GM18526 (cell line): ENCODE measurements around the gene CLIC5.

Experiments
- POLR2A ChIP-seq: IDR thresholded peaks from 3 replicates; pipeline ENCODE4 v1.6.1; 2011; ENCODE audit not compliant: insufficient read length; ENCODE audit errors: extremely low read depth

CLIC5 gene

DNA sequence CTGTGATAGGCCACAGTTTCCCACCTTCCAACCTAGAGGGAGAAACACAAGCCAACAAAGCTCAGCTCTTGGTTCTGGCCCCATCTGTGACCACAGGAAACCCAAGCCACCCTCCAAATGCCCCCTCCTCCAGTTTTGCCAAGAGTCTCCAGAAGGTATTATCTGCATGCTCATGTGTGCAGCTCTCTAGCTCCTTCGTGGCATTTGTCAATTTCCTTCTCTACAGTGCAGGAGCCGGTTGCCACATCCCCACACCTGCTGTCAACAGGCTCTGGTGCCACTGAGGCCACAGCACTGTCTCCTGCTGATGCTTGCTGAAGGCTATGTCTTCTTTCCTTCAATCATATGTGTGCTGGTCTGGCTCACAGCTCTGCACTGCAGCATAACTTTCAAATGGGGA, 177.2 kb downstream of the CLIC5 start:
- TF ChIP-seq POLR2A: no peak

DNA sequence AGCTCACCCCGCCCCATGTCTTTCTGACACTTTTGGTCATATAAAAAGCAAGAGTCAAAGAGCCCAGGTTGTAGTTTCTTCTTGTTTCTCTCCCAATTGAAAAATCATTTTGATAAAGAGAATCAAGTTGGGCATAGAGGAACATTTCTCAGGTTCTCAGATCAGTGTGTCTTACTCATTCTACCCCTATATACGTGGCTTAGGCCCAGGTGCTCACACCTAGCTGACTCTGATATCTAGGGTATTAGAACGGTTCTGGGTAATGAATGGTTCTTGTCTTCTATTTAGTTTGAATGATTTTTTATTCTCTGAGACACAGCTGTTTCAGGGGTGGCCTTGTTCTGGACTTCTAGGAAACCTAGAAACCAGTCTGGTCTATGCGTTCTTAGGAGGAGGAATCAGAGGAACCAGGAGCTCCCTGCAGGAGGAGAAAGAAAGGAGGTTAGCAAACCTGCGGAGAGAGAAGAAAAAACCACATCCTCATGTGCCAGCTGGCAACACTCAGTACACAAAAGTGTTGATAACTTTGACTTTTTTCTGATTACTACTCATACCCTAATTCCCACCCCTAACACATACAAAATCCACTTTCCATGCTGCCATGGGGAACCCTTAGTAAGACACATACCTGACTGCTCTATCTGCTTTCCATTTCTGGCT, 178.0 kb downstream of the CLIC5 start:
- TF ChIP-seq POLR2A: no peak

DNA sequence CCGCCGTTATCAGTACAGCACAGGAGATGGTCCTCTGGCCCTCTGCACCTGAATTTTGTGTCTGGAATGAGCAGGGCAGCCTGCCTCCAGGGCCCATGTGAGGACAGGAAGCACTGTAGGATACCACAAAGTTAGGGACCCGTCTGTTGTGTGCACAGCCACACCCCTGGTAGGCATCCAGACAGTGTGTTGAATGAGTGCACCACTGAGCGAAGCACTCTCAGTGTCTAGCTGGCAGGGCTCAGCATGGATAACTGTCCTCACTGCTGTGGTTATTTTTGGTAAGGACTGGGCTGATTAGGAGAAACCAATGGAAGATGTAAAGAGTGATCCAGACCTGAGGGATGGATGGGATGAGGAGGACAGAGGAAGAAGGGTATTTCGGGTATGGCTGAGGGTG, 178.7 kb downstream of the CLIC5 start:
- TF ChIP-seq POLR2A: no peak

DNA sequence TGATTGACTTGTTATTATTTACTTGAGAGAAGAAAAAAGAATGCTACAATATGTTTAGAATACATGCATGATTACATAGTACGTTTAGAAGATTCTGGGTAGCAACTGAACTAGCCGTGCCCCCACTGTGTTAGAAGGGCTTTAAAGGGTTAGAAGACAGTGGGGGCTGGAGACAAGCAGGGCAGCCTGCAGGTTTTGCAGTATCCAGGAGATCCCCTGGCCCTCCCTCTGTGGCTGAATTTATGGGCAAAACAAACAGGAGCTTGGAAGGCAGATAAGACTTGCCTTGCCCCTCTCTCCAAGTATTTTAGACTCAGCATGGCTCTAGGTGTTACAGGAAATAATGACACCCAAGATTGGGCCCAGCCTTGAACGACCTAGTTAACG, 179.2 kb downstream of the CLIC5 start:
- no peak for TF ChIP-seq POLR2A

DNA sequence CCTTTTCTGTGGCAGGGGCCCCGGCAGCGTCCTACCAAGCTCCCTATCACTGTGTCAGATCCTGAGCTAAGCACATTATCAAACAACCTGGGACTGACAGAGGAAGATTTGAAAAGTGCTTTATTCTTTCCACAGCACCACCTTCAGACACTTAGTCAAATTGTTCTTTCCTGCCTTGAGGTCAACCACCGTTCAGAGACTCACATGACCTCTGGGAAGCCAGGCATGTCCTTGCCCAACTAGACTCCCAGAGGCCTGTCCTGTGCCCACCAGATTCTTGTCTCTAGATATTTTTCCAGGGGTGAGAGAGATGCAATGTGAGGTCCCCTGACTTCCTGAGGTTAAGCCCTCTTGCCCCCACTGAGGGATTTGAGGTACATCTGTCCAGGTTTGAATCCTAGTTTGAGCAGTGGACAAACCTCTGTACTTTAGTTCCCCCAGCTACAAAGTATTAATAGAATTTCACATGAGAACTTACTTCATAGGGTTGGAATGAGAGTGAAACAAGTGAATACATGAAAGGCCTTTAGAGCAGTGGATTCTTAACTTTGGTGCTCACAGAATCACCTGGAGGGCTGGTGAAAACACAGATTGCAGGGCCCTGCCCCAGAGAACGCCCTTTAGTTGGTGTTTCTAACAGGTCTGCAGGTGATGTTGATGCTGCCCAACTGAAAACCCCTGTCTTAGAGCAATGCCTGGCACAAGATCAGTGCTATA, 179.8 kb downstream of the CLIC5 start:
- no peak for TF ChIP-seq POLR2A

DNA sequence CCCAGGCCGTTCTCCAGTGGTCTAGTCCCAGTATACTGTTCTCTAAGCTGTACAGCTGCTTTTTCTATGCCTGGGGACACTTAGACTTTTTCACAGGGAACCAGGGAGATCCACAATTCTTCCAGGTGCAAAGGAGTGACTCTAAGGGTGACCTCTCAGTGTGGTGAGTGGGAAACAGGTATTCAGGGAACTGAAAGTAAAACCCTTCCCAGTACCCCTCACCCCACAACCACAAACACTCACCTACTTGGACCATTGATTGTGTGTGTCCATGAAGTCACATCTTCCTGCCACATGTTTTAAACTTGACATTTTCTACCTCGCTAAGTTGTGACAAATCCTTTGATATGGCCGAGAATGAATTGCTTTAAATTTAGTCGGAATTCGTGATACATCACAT, 183.6 kb downstream of the CLIC5 start:
- TF ChIP-seq POLR2A: no peak
